HuH-7.5 (cell line): ENCODE results near the gene RGS1.
"Not testable (repeated sequence)": the region's sequence is repeated elsewhere in the genome, so short reads cannot be mapped to it uniquely, and the experiment has no call there.

Experiments
- DNase-seq: peaks from one replicate; pipeline ENCODE4 v3.0.0; 2011; ENCODE audit warnings: low spot score

Gene RGS1

GRCh38 chr1:192575499-192576189 lies at the start of gene RGS1:
Gene RGS1, plus strand, starts transcription at chr1:192575773. Its CDS starts 20 bp downstream, at chr1:192575793.
- no peak for DNase-seq

DNA sequence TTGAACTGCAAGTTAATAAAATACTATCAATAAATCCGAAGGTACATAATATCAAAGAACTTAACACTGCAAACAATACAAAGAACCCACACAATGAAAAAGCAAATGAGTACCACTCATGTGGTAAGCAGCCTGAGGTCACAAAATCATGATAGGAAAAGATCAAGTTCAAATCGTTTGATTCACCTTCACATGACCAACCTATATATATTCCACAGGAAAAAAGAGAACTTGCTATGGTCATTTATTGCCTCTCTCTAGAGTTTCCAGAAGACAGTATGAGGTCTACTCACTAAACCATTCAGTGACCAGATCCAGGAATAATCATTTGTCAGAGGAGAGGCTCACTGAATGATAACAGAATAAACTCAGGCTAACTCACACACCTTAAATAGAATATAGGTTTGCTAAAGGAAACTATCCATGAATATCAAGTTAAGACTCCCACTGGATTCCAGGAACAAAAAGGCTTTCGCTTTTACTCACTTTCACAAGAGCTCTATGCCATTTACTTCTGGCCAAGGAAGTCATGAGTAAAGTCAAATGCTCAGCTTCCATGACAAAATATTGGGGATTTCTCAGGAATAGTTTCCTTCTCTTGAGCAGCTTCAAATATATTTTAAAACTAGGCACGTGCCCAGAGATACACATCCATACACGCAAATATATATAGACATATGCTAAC lies 48.3 kb upstream of the RGS1 start:
- DNase-seq: no peak

GRCh38 chr1:192527950-192528349 lies 47.6 kb upstream of the RGS1 start:
- DNase-seq: no peak

DNA sequence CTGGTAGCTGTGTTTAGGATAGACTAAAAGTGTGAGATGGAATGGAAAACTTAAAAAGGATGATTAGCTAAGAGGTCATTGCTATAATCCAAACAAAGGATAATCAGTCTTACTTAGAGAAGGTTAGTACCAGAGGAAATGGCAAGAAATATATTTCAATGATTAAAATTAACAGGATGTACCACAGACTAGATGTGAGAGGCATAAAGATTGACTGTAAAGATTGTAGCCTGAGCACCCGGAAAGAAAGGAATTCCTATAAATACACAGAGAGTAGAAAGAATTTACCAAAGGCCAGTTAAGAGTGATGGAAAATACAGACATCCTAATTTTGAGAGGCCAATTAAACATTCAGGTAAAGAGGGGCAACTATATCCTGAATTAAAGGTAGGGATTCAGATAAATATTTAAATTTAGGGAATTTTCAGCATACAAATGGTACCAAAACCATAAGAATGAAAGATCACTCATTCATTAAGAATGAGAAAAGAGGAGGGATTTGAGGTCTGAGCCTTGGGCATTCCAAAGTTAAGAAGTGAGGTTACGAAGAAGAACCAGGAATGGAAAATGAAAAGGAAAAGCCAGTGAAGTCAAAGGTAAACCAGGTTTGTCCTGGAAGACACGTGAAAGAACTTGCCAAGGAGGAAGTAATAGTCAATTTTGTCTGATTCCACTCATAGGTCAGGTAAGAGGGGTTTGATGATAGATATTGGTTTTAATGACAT lies 46.4 kb upstream of the RGS1 start:
- no peak for DNase-seq

GRCh38 chr1:192529811-192530210 lies 45.8 kb upstream of the RGS1 start:
- DNase-seq: no peak

DNA sequence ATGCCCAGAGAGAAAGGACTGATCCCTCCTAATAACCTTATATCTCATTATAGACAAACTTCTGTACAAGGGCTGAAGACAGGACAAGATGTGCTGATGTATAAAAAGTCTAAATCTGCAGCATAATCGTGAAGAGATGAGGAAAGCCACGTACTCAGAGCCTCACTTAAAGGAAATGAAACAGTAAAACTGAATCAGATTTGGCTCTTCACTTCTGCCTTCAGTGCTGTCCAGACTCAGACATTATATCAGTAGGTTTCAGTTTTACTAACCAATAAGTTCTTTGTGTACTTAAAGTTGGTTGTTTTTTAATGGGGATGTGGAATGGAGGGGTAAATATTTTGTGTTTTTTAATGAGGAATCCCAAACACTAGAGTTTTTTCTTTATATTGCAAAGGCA lies 45.3 kb upstream of the RGS1 start:
- DNase-seq: no peak

DNA sequence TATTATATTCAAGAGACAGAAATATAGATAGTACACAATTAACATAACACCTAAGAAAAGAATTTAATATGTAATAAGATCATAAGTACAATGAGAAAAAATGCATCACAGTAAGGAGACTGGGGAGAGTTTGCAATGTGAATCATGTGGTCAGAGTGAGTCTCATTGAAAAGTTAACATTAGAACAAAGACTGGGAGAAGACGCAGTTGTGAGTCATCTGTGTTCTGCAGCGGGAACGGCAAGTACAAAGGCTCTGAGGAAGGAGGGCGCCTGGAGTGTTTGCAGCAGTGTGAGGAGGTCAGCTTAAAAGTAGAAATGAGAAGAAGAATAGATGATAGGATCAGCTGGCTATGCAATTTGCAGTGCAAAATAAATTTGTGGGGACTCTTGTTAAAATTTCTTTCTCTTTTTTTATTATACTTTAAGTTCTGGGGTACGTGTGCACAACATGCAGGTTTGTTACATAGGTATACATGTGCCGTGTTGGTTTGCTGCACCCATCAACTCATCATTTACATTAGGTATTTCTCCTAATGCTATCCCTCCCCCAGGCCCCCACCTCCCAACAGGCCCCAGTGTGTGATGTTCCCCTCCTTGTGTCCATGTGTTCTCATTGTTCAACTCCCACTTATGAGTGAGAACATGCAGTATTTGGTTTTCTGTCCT lies 44.4 kb upstream of the RGS1 start:
- DNase-seq: not testable (repeated sequence)

DNA sequence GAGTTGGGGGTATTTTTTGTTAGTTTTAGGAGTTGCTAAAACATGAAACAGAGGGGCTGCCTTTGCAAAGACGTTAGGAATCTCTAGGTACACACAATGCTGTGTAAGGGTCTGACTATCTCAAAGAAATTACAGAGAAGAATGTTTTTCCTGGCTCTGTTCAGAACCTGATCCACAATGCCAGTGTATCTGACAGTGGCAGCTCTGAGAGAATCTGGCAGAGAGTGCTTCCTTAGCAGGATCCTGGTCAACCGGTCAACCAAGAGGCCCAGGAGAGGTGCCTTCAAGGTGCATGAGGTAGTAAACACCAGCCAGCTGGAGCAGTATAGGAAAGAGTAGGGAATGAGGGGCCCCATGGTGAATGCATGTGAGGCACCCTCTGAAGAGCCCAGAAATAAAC lies 40.9 kb upstream of the RGS1 start:
- DNase-seq: no peak

- DNase-seq: no peak
Observed at GRCh38 chr1:192535916-192536664, 39.5 kb upstream of the RGS1 start.

DNA sequence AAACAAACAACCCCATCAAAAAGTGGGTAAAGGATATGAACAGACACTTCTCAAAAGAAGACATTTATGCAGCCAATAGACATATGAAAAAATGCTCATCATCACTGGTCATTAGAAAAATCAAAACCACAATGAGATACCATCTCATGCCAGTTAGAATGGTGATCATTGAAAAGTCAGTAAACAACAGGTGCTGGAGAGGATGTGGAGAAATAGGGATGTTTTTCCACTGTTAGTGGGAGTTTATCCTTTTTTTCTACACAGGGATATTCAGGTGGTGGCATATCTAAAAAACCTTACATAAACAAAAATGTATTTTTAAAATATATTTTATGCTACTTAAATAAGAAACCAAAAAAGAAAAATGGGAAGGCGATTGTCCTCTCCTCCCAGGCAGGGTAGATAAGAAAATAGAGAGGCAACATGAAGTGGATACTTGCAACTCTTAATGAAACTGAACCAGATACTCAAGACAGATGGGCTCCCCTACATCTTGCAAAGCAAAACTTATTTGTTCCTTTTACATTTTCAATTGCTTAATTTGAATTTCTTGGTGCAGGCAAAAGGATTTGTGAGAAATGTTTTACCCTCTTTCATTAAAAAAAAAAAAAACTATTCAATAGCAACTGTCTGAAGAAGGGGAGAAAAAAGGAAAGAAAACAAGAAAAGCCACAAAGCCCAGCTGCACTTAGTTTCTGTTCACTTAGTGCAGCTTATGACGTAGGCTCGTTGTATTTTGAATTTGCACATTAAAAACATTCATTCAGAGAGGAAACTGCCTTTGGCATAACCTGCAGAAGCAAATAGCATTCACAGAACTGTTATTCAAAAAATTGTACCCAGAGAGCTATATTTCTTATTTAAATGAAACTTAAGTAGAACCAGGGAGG lies 36.9 kb upstream of the RGS1 start:
- DNase-seq: no peak

GRCh38 chr1:192539297-192540092 lies 36.1 kb upstream of the RGS1 start:
- DNase-seq: peak; percentile 14

DNA sequence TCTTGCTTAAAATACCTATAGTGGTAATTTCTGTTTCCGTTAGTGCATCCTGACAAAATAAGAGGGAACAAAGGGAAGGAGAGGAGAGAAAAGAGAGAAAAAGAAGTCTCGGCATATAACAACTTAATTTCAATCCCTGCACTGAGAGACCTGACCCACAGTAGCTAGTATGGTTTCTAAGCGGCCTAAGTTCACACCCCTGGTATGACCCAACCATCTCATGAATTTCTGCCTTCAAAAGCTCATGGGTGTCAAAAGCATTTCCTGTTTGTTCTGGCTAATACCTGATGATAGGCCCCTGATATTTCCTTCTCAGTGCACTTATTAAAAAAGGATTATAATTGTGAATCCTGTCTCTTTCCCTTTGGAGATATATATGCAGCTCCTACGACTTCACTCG lies 32.1 kb upstream of the RGS1 start:
- DNase-seq: no peak

GRCh38 chr1:192545896-192546521 lies 29.6 kb upstream of the RGS1 start:
- no peak for DNase-seq

GRCh38 chr1:192546596-192547190 lies 28.9 kb upstream of the RGS1 start:
- no peak for DNase-seq

- no peak for DNase-seq
Observed at GRCh38 chr1:192547501-192547900, 28.1 kb upstream of the RGS1 start.

DNA sequence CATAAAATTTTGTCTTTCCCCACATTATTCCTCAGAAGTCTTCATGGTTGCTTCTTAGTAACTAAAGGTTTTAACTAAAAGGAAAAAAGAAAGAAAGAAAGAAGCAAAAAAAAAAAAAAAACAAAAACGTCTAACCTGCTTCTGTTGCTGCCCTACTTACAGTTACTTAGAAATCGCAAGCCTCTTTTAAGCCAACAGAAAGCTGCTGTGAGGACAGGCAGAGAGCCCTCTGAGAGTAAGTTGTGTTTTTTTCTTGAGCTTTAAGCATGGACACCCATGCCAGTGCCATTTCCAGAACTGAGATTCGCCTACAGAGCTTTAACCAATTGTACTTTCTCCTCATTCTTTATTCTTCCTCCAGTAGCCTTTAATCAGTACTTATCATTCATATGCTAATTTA lies 25.6 kb upstream of the RGS1 start:
- DNase-seq: no peak

GRCh38 chr1:192550922-192551534 lies 24.5 kb upstream of the RGS1 start:
- no peak for DNase-seq

DNA sequence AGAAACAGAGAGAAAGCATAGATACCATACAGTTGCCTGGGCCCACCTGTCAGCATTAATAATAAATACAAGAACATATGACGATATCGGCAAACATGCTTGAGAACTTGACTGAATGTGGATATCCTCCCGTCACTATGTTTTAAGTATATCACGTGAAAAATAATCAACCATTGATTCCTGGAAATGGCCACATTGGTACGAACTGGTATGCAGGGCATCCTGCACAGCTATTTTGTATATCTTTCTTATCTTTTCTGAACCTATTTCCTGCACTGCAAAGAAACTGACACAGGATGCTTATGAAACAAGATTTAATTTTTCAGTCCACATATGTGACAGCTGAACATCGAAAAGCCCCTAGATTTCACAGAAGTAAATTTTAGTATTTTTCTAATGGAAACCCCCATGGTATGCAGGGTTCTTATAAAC lies 22.8 kb upstream of the RGS1 start:
- no peak for DNase-seq

GRCh38 chr1:192553741-192554140 lies 21.8 kb upstream of the RGS1 start:
- DNase-seq: no peak
